ENCODE measurements around the gene PNPLA1.

GRCh38 chr6:36290668-36291620 is 21.1 kb downstream of the PNPLA1 start:
- TF ChIP-seq ZNF274 (IDR thresholded peaks at IDR 0.05; ENCODE audit: low read length) = no peak
- TF ChIP-seq ZNF274 (tag by site-specific recombination; IDR thresholded peaks at IDR 0.05; ENCODE audit: borderline replicate concordance) = no peak
- TF ChIP-seq ZNF18 (tag by site-specific recombination; IDR thresholded peaks at IDR 0.05) = no peak
- TF ChIP-seq CTCF (tag by site-specific recombination; IDR thresholded peaks at IDR 0.05) = no peak
- TF ChIP-seq ZNF561 (tag by site-specific recombination; IDR thresholded peaks at IDR 0.05; ENCODE audit: borderline replicate concordance) = no peak
- no peak for TF ChIP-seq ZNF416 (tag by site-specific recombination; IDR thresholded peaks at IDR 0.05)
- TF ChIP-seq ZSCAN30 (tag by site-specific recombination; IDR thresholded peaks at IDR 0.05) = no peak
- no peak for TF ChIP-seq ZNF580 (tag by site-specific recombination; IDR thresholded peaks at IDR 0.05)
- TF ChIP-seq YY1 (tag by site-specific recombination; IDR thresholded peaks at IDR 0.05) = no peak
- no peak for TF ChIP-seq ZNF140 (tag by site-specific recombination; IDR thresholded peaks at IDR 0.05)
- TF ChIP-seq PBX3 (CRISPR knock-in tag; IDR thresholded peaks at IDR 0.05) = no peak
- no peak for TF ChIP-seq ZNF175 (tag by site-specific recombination; IDR thresholded peaks at IDR 0.05)

Data from HEK293 (cell line).